ENCODE results near the gene PTPRG.

DNA sequence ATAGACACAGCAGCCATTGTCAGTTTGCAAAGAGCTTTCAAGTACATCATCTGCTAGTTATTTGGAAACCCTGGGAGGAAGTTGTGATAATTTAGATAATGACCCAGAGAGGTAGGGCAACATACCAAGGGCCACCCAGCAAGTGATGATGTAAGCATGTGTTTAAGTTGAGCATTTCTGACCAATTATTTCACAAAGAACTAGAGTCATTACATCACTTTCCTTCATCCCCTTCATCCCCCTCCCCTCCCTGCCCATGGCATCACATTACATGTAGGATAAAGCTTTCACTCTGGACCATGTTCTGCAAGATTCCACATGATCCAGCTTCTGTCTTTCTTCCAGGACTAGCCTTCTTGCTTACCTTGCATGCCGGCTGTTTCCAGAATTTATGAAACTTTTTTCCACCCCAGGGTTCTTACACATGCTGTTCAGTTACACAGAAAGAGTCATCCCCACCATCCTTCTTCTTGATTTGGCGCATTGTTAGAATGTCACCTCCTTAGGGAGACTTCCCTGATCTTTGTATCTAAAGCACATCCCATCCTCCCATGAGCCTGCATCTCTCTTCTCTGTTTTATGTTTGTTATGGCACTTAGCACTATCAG is 71.3 kb downstream of the PTPRG start:
- TF ChIP-seq, protein P1, sequence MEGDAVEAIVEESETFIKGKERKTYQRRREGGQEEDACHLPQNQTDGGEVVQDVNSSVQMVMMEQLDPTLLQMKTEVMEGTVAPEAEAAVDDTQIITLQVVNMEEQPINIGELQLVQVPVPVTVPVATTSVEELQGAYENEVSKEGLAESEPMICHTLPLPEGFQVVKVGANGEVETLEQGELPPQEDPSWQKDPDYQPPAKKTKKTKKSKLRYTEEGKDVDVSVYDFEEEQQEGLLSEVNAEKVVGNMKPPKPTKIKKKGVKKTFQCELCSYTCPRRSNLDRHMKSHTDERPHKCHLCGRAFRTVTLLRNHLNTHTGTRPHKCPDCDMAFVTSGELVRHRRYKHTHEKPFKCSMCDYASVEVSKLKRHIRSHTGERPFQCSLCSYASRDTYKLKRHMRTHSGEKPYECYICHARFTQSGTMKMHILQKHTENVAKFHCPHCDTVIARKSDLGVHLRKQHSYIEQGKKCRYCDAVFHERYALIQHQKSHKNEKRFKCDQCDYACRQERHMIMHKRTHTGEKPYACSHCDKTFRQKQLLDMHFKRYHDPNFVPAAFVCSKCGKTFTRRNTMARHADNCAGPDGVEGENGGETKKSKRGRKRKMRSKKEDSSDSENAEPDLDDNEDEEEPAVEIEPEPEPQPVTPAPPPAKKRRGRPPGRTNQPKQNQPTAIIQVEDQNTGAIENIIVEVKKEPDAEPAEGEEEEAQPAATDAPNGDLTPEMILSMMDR (IDR thresholded peaks at IDR 0.05), result no peak
- TF ChIP-seq POLR2A (IDR thresholded peaks at IDR 0.05), result no peak
